Glutamatergic neuron (in vitro differentiated cells): Measurements from ENCODE around the gene HOXC4. TPM values are rescaled to one million over a fixed set of nuclear protein-coding genes. Genes with fewer than 3 reads are reported as not detected.

Source experiments
- DNase-seq: peaks from one replicate; pipeline ENCODE4 v3.0.0; 2022
- H3K27ac Mint-ChIP-seq: one replicate; pipeline ENCODE4 v1.8.0; 2020; ENCODE audit warnings: mild to moderate bottlenecking, mixed read lengths, inconsistent platforms; ENCODE audit not compliant: unreplicated experiment
- H3K27me3 Mint-ChIP-seq: one replicate; pipeline ENCODE4 v1.8.0; 2020; ENCODE audit warnings: mild to moderate bottlenecking, moderate library complexity, mixed read lengths, inconsistent platforms; ENCODE audit not compliant: unreplicated experiment
- H3K36me3 Mint-ChIP-seq: one replicate; pipeline ENCODE4 v1.8.0; 2020; ENCODE audit warnings: mild to moderate bottlenecking, mixed read lengths, inconsistent platforms; ENCODE audit not compliant: unreplicated experiment
- H3K4me1 Mint-ChIP-seq: one replicate; pipeline ENCODE4 v1.8.0; 2020; ENCODE audit warnings: mild to moderate bottlenecking, low read depth, mixed read lengths, inconsistent platforms; ENCODE audit not compliant: unreplicated experiment
- H3K4me3 Mint-ChIP-seq: one replicate; pipeline ENCODE4 v1.8.0; 2020; ENCODE audit warnings: mild to moderate bottlenecking, mixed read lengths, inconsistent platforms; ENCODE audit not compliant: unreplicated experiment
- H3K9me3 Mint-ChIP-seq: one replicate; pipeline ENCODE4 v1.8.0; 2020; ENCODE audit warnings: mild to moderate bottlenecking, moderate library complexity, mixed read lengths, inconsistent platforms; ENCODE audit not compliant: unreplicated experiment
- long read RNA-seq: library from polyadenylated mRNA; unstranded; transcript quantifications from one replicate; pipeline ENCODE4 v2.0.0, GENCODE V29; 2020; ENCODE audit not compliant: unreplicated experiment
- total RNA-seq: library from RNA; stranded (reverse); fragmentation: NEBNext Ultra II Directional; extraction: Animal tissue kit (Norgen Biotek cat#: 25700); gene quantifications from one replicate; pipeline ENCODE4 v1.2.1, GENCODE V29; 2021; ENCODE audit not compliant: unreplicated experiment
- TF ChIP-seq, protein P1 (sequence below): fragments of 200-600 bp; sonication (generic); IDR thresholded peaks from one replicate; pipeline ENCODE4 v1.5.0; 2021; ENCODE audit not compliant: partially characterized antibody, unreplicated experiment

Gene HOXC4
- total RNA-seq = not detected
- long read RNA-seq = 0 reads

DNA sequence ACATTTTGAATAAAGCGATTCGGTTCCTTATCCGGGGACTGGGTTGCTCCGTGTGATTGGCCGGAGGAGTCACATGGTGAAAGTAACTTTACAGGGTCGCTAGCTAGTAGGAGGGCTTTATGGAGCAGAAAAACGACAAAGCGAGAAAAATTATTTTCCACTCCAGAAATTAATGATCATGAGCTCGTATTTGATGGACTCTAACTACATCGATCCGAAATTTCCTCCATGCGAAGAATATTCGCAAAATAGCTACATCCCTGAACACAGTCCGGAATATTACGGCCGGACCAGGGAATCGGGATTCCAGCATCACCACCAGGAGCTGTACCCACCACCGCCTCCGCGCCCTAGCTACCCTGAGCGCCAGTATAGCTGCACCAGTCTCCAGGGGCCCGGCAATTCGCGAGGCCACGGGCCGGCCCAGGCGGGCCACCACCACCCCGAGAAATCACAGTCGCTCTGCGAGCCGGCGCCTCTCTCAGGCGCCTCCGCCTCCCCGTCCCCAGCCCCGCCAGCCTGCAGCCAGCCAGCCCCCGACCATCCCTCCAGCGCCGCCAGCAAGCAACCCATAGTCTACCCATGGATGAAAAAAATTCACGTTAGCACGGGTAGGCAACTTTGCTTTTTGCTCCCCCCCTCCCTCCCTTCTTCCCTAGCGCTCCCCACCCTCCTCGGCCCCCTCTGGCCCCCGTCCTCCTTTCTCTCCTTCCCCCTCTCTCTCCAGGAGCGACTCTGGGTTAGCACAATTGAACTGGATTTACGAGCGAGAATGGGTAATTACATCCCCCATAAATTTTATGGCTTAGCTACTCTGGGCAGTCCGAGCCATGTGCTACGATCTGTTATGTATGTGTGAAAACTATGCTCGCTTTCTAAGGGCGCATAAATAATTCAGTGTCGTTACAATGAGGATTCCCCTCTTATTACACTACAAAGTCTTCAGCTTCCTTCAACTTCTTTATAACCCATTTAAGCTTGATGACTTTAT lies at the start of gene HOXC4:
HOXC4 (plus strand) TSS at position 85 of the 991 bp plus-strand sequence; CDS start at position 173, 88 bp downstream.
- Mint-ChIP-seq H3K4me1 (peaks cover 6% of the 10 kb centered on the region), H3K27ac (no peak within 1 kb of the TSS), H3K4me3 (peak within 1 kb of the TSS; percentile 70), H3K27me3 (peaks cover 47% of the 10 kb centered on the region), H3K9me3 (peaks cover 5% of the 10 kb centered on the region), H3K36me3 (no peaks in the 10 kb centered on the region)
- TF ChIP-seq, protein P1, sequence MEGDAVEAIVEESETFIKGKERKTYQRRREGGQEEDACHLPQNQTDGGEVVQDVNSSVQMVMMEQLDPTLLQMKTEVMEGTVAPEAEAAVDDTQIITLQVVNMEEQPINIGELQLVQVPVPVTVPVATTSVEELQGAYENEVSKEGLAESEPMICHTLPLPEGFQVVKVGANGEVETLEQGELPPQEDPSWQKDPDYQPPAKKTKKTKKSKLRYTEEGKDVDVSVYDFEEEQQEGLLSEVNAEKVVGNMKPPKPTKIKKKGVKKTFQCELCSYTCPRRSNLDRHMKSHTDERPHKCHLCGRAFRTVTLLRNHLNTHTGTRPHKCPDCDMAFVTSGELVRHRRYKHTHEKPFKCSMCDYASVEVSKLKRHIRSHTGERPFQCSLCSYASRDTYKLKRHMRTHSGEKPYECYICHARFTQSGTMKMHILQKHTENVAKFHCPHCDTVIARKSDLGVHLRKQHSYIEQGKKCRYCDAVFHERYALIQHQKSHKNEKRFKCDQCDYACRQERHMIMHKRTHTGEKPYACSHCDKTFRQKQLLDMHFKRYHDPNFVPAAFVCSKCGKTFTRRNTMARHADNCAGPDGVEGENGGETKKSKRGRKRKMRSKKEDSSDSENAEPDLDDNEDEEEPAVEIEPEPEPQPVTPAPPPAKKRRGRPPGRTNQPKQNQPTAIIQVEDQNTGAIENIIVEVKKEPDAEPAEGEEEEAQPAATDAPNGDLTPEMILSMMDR = no peak
- peak; percentile 63 for DNase-seq

DNA sequence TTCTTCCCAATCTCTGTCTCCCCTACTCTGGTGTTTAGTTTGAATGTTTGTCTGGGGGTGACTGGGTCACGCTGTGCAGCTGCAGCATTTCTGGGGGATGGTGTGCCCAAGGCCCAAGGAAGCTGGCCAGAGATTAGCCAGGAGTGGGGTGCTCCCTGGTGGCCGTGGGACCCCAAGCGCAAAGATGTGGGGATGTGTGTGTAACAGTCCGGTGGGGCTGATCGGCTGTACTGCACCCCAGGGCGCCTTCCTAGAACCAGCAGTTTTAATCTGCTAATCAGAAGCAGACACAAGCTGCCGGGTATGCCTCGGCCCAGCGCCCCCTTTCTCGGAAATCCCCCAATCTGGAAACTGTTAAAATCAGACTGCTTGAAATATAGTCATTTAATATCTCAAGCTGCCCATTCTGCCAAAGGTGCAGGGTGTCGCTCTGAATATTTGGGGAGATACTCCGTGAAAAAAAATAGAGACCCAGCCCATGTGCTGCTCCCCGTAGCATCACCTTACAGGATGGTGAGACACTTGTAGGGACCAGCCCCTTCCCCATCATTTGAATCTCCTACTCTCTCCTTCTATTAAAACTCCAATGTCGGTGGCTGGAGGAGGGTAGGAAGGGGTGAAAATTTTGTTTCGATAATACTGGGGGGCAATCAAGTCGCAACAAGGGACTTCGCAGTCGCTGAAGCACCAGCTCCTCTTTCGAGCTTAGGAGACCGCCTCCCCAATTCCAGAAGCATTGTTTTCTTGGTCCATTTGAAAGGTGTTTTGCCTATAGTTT lies 49.4 kb upstream of the HOXC4 start:
- Mint-ChIP-seq H3K9me3 (peaks cover 4% of the 10 kb centered on the region), H3K27me3 (peaks cover 45% of the 10 kb centered on the region), H3K27ac (no peak overlapping the region), H3K4me1 (no peaks in the 10 kb centered on the region), H3K4me3 (no peak overlapping the region), H3K36me3 (no peaks in the 10 kb centered on the region)
- no peak for DNase-seq
- TF ChIP-seq, protein P1 = no peak

DNA sequence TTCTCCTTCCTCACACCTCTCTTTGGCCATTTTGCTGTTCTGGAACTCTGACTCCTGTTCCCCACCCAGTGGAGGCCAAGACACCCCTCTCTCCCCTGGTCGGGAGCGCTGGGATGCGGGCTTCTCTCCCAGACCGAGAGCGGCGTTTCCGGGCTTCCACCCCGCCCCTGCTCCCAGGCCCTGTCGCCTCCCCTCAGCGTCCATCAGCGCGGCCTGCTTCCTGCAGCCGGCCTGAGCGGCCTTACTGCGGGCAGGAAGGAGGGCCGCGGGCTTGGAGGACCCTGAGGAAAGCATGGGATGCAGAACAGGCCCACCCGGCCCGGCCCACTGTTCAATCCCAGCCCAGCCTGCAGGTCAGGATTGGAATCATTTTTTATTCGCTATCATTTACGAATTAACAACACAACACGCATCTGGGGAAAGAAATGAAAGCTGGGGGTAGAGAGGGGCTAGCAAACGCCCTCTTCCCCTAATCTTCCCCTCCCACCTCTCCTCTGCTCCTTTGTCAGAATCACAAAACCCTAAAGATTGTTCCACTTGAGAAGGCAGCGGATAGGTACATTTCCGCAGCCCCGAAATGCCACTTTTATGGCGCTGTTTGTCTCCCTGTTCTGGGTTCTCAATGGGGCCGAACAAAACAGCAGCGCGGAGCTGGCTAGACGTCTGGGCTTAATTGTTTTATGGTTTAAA lies 48.6 kb upstream of the HOXC4 start:
- DNase-seq = no peak
- TF ChIP-seq, protein P1 = no peak
- Mint-ChIP-seq H3K36me3 (no peaks in the 10 kb centered on the region), H3K4me3 (peak overlapping the region; percentile 47), H3K4me1 (no peaks in the 10 kb centered on the region), H3K9me3 (peaks cover 4% of the 10 kb centered on the region), H3K27me3 (peaks cover 46% of the 10 kb centered on the region), H3K27ac (no peak overlapping the region)

DNA sequence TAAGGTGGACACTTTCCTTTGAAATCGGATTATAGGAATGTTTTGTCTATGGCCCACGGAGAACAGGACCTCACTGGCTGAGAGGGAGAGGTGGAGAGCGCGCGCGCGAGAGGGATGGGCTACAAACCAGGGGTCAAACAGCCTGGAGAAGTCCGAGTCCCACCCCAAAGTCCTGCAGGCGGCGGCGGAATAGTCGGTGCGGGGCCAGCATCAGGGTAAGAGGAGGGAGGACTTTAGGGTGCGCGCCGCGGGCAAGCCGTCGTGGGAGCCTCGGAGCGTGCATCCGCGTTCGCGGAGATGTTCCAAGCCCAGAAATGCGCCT lies 48.1 kb upstream of the HOXC4 start:
- TF ChIP-seq, protein P1 = no peak
- H3K27me3 Mint-ChIP-seq = peaks cover 46% of the 10 kb centered on the region
- H3K4me1 Mint-ChIP-seq = no peaks in the 10 kb centered on the region
- H3K9me3 Mint-ChIP-seq = peaks cover 4% of the 10 kb centered on the region
- H3K27ac Mint-ChIP-seq = no peak overlapping the region
- peak overlapping the region; percentile 47 for H3K4me3 Mint-ChIP-seq
- H3K36me3 Mint-ChIP-seq = no peaks in the 10 kb centered on the region
- DNase-seq = no peak
